HPDE6-E6E7 (cell line): Measurements from ENCODE around the gene POLDIP3.

Experiments used
- DNase-seq: peaks from one replicate; pipeline ENCODE4 v3.0.0; 2011; ENCODE audit warnings: missing footprints; ENCODE audit errors: extremely low spot score

The POLDIP3 gene, protein sequence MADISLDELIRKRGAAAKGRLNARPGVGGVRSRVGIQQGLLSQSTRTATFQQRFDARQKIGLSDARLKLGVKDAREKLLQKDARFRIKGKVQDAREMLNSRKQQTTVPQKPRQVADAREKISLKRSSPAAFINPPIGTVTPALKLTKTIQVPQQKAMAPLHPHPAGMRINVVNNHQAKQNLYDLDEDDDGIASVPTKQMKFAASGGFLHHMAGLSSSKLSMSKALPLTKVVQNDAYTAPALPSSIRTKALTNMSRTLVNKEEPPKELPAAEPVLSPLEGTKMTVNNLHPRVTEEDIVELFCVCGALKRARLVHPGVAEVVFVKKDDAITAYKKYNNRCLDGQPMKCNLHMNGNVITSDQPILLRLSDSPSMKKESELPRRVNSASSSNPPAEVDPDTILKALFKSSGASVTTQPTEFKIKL

DNA sequence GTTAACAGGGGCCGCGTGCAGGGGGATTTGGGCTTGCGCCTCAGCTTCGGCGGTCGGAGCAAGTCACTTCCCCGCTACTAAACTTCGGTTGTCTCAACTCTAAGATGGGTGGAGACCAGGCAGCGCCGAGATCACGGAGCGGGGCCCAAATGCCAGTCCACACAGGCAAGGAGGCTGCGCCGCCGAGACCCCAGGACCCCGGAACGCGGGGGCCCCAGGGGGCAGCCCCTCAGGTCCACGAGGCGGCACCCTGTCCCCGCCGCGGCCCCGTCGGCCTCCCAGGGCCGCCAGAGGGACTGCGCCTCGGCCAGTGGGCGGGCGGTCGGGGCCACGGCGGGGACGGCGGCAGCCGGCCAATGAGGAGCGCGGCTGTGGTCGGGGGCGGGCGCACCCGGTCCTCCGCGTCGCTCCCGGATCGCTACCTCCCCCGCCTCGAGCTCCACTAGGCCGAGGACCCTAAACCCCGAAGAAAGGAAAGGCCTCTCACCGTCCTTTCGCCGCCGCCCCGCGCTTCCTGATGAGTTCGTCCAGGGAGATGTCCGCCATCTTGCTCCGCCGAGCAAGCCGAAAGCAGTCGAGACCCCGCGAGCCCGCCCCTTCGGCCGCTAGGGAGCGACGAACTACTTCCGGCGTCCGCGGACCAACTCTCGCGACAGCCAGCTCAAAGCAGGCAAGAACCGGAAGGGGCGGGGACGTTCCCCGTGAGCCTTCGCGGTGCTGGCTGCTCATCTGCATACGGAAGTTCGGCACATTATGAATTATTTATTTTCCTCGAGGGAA, at the start of gene POLDIP3:
TSS of gene POLDIP3 (minus strand) at position 572 of the 780 bp plus-strand sequence. CDS start at position 546, 26 bp downstream.
- peak; percentile 85 for DNase-seq

DNA sequence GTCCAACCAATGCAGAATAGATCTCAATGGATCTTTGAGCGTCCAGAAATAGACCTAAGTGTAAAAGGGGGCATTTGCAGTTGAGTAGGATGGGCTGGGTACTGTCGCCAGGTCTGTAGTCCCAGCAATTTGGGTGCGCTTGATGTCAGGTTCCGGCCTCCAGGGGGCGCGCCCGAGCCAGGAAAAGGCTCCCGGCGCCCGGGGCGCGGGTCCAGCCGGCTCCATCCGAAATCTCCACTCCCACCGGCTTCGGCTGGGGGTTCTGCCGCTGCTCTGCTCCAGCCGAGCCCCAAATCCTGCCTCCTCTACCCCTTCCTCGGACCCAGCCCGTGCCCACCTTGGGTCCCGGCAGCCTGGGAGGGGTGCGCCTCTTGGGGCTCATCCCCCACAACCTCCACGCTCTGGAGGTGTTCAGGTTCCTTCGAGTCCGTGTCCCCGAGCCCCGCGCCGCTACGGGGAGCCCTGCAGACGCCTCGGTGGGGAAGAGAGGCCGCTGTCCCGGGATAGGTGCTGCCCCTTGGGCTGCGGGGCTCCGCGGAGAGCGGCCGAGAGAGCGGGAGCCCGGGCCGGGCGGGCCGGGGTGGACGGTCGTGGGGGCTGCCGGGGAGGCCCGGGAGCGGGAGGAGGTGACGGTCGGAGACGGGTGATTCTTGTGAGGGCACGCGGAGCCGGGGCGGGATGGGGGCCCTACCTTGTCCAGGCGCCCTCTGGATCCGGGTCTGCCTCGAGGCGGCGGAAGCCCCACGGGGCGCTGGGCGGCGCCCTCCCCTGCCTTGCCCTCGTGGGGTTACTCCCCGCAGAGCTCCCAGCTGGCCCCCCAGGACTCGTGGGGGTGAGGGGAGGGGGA, 47.5 kb upstream of the POLDIP3 start:
- peak; percentile 59 for DNase-seq

DNA sequence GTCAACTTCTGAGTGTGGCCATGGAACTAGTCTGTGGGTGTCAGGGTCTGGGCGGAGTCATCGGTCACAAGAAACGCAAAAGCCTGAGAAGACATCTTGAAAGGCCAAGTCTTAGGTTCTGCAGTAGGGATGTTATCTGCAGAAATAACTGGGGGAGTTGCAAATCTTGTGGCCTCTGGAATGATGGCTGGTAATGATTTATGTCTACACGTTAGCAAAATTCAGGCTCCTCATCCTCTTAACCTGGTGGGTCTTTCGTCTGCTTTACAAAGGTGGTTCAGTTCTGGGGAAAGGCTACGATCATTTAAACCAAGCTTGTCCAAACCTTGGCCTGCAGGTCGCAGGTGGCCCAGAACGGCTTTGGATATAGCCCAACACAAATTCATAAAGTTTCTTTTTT, 41.9 kb upstream of the POLDIP3 start:
- no peak for DNase-seq

DNA sequence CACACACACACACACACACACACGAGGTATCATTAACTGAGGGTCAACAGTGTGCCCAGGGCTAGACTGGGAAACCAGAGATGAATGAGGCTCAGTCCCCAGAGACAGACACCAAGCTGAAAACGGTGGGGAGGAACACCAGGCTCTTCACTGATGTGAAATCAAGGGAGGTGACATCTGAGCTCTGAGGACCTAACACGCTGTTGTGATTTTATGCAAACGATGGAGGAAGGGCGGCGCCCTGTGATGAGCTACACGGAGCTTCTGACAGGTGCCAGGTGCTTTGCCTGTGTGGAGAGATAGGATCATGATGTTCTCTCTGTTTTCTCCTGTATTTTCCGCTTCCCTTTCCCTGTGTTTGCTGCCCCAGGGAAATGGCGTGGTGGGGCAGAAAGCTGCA, 41.0 kb upstream of the POLDIP3 start:
- no peak for DNase-seq

DNA sequence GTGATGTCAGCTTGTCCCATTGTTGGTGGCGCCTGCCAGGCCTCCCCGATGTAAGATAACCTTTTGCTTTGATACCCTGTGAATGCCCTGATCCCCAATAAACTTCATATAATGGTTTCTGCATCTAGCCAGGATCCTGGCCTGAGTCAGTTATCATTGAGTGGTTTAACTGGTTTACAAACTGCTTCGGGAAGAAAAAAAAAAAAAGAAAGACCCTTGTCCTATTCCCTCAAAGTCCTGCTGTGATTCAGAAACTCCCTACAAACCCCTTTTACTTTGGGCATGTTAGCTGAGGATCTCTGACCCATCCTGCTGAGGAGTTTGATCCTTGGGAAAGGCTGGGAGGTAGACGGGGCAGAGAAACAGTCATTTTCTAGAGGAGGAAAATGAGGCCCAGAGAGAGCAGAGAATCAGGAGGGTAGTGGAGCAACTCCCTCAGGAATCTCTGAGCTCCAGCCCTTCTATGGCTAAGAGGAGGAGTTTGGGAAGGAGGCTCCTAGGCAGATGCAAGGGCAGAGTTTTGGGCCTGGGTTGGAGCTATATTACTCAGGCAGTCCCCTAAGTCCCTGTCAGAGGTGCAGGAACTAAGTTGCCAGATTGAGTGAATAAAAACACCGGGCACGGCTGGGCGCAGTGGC, 39.9 kb upstream of the POLDIP3 start:
- DNase-seq = no peak

DNA sequence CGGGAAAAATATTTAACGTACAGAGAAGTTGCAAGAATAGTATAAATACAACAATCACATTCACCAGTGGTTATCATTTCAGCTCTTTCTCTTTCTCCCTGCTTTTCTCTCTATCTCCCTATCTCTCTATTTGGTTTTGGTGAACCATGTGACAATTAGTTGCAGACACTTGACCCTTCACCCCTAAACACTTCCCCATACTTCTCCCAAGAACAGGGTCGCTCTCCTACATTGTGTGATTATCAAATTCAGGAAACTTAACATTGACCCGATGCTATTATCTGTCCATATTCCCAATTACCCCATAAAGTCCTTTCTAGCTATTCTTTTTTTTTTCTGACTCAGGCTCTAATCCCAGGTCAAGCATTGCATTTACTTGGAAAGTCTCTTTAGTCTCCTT, 39.3 kb upstream of the POLDIP3 start:
- no peak for DNase-seq

DNA sequence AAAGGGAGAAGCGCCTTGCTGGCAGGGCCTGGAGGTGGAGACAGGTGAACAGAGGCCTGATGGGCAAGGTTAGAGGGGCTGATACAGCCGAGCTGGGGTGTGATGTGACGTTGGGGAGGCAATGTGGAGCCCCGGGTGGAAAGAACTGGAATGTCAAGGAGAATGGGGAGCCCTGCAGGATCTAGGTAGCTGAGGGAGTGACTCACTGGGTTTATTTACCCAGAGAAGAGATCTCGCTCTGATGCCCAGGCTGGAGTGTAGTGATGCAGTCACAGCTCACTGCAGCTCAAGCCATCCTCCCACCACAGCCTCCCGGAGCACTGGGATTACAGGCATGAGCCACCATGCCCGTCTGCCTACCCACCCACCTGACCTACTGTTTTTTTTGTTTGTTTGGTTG, 36.5 kb upstream of the POLDIP3 start:
- no peak for DNase-seq

DNA sequence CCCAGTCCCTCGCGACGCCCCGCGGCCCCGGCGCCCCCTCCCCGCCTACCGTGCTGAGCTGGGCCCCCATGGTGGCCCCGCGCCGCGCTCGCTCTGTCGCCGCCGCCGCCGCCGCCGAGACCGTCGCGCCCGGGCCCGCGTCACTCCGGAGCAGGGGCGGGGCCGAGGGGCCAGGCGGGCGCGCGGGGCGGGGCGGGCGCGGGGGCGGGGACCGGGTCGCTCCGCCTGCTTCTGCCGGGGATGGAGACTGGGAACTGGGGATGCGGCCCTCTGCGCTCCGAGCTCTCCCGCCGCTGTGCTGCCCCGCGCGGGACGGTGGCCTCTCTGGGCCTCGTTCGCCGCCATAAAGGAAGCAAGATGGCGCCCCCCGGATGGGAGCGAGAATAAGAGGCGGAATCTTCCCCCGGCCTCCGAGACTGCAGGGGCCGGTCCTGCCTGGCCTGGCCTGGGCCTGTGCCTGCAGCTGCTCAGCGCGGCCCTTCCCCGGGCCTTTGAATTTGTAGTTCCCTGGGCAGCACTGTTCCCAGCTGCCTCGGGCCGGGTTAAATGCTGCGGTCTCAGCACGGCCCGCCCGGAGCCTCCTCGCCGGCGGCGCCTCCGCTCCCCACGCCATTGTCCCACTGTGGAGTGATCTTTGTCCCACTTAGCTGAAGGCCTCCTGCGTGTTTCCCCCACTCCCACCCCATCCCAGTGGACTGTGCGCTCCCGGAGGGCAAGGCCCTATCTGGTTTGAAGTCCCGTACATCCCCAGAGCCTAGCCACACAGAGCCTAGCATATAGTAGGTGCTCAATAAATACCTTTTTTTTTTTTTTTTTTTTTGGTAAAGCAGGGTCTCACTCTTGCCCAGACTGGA, 34.8 kb upstream of the POLDIP3 start, which contains the start of gene CYB5R3:
TSS of gene CYB5R3 (minus strand) at position 147 of the 854 bp plus-strand sequence. CDS start at position 70, 77 bp downstream.
- peak; percentile 79 for DNase-seq

DNA sequence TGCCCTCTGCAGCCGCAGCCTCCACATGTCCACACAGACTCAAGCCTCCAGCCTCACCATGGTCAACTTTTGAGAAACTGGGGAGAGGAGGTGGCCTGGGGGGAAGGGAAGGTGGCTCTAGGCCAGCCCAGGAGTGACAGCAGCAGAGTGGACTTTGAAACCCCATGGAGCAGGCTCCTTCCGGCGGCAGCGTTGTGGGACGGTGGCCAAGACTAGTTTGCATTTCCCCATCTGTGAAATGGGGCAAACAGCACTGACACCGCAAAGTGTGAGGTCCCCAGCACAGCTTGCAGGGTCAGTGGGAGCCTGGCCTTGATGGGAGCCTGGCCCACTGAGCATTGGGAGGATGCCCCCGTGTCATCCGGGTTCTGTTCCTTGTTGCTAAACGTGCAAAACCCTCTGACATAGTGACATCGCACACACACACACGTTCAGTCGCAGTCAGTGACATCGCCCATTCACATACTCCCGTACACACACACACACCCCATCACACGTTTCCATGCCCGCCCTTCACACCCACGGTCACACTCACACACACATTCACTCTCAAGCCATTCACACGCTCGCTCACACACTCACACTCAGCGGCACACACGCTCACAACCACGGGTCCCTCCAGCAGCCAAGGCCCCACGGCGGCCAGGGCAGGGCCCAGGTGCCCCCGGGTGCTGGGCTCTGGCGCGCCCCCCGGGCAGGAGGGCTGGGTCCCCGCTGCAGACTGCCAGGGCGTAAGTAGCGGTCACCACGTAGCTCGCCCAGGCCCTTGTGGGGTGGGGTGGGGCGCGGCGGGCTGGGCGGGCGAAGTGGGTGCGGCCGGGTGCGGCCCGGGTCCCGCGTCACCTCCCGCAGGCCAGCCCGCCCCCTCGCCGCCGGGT, 33.9 kb upstream of the POLDIP3 start:
- peak; percentile 66 for DNase-seq

DNA sequence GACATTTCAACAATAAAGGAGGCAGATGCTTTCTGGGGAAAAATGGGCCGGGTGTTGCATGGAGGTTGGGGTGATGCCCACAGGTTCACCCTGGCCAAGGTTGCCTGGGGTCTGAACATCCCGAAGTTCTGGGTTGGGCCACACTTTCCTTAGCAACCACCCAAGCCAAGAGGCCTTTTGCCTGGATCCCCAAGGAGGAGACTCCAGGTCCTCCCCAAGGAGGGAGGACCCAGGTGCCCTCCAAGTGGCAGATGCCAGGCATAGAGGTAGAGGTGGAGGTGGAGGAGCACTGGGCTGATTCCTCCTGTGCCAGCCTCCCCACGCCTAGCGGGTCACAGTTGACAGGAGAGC, 33.3 kb upstream of the POLDIP3 start:
- DNase-seq = no peak

DNA sequence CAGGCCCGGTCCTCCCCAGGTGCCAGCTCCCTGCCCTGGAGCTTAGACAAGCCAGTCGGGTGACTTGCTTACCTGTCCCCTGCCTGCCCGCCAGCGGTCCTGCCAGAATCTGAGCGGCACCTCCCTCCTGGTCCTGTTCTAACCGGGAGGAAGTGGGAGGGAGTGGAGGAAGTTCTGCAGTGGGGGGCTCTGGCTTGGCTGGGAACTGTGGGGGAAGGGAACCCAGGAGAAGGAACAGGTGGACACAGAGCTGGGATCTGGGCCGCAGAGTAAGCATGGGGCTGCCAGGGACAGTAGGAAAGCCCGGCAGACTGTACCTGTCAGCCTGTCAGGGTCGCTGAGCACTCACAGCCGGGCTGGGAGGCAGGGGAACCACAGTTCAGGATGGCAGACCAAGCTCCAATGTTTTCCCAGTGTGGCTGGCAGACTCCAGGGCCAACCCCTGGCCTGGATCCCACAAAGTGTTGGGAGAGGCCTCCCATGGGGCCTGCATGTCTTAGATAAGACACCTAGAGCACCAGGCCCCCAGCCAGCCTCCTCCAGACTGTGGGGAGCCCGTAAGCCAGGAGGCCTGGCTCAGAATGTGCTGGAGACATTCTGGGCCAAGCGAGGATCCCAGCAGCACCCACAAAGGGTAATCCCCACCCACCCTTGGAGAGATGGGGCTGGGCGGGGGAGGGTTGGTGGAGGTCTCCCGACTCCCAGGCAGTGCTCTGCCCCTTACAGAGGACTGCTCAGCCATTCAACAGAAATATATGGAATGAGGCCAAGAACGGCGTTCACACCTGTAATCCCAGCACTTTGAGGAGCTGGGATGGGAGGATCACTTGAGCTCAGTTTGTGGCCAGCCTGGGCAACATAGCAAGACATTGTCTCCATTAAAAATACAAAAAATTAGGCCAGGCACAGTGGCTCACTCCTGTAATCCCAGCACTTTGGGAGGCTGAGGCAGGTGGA, 32.2 kb upstream of the POLDIP3 start:
- DNase-seq = no peak

DNA sequence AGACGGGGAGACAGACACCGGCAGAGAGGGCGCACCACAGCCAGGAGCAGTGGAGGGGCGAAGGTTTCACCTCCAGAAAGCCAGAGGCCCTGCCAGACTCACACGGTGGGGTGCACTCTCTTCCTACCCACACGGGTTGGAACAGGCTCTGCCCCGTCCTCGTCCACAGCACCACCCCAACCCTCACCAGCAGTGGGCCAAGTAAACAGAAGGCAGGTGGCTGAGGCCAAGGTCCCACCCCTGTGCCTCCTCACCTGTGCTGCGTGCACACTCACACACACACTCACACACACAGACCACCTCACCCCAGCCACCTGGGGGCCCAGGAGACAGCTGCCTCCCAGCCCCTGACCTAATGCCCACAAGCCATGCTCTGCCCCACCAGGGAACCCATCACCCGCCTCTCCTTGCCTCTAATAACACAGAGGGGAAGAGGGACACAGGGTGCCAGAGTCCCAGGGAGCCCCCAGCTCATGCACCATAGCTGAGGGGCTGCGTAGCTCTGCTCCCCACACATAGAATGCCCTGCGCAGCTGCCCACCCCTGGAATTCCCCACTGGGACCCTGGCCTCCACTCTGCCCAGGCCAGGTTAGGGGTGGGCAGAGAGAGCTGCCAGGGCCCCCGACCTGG, 31.4 kb upstream of the POLDIP3 start:
- DNase-seq = no peak

DNA sequence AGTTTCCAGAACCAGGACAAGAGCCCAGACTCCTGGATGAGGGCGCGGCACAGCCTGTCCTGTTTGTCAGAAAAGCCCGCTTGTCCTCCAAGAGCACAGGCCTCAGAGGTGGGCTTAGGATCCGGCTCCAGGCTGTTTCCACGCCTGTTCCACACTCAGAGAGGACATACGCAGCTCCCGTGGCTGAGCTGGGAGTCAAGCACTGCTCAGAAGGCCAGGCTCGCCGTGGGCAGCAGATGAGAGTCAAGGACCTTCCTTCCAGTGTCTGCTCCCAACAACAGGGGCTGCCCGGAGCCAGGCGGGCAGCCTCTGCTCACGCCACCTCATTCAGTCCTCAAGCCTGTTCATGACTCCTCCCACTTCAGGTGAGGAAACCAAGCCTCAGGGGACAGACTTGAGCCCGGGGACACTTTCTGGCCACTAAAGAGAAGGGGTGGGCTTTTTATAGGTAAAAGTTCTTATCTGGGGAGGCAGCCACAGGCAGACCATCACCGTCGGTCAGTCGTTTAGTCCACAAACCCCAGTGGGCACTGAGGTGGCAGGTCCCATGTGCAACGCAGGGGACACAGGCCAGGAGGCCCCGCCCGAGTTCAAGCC, 30.8 kb upstream of the POLDIP3 start:
- no peak for DNase-seq

DNA sequence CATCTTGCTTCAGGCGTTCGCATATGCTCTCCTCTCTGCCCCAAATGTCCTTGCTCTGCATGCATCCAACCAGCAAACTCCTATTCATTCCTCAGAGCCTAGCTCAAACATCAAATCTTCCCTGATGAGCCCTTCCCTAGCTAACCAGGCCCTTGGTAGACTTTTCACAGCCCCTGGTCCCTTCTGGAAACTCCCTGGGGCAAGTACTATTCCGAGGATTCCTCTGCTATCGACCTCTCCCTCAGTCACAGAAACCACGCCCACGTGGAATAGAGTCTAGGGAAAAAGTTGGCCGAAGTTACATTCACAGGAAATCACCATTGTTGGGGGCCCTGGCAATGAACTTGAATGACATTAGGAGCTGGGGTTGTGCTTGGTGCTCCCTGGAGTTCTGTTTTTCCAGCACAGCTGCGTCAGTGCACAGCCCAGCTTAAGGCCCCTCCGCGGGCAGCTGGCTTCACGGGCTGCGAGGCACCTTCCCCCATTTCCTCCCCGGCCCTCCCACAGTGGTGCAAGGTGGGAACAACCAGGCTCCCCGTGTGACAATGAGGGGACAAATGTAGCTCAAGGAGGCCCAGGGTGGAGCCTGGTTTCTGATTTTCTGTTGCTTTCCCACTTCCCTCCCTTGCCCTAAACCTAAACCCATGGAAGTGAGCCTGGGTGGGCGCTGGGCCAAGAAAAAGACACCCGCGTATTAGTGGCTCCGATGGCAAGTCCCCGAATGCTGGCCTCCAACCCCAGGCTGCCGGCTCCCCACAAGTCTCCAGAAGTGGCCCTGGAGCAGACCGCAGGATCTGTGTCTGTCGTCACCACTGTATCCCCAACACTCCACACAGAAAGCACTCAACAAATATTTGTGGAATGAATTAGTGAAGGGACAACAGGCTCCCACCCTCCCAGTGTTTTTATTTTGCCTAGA, 30.0 kb upstream of the POLDIP3 start:
- DNase-seq = no peak

DNA sequence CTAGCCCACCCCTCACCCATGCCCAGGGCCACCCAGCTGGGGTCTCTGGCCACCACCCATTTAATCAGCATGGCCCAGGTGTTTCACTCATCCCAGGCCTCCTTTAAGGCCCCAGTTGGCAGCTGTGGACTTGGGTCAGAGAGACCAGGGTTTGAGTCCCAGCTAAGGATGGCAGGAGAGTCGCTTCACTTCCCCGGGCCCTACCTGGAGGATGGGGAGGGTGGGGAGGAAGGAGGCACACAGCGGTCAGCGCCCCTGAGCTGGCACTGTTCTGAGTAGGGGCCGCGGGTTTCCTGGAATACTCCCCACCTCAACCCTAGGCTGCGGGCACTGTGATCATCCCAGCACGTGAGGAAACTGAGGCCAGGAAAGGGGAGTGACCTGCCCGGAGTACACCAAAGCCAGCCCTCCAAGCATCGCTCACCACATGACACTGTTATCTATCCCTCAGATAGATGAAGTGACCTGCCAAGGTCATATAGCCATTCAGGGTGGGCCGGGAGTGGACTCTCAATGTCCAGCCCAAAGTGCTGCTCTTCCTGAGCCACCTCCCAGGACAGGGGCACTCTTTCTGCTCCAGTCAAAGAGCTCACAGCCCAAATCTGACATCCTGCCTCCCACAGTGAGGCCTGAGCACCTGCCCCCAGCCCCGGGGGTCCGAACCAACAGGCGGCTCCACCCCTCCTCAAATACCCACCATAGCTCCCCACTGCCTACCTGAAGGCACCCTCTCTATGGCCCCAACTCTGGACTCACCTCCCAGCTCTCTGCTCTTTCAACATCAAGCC, 29.1 kb upstream of the POLDIP3 start:
- no peak for DNase-seq
